Loucy (cell line): Measurements from ENCODE around the gene CAPNS2.

Source experiments
- H2AFZ ChIP-seq: fragments of 200-600 bp; sonication (generic); 2 replicates; pipeline ENCODE4 v1.6.0; 2016; ENCODE audit warnings: antibody characterized with exemption, mild to moderate bottlenecking, low read length, moderate library complexity
- H3F3A ChIP-seq: fragments of 200-600 bp; 2 replicates; pipeline ENCODE4 v1.6.0; 2016; ENCODE audit warnings: antibody characterized with exemption, low read depth, mild to moderate bottlenecking
- H3K27me3 ChIP-seq: fragments of 200-600 bp; sonication (generic); 2 replicates; pipeline ENCODE4 v1.6.1; 2014; ENCODE audit warnings: low read length, mild to moderate bottlenecking; ENCODE audit not compliant: insufficient read depth, poor library complexity, severe bottlenecking
- H3K36me3 ChIP-seq: fragments of 200-600 bp; sonication (generic); 2 replicates; pipeline ENCODE4 v1.6.1; 2016; ENCODE audit warnings: low read length; ENCODE audit not compliant: insufficient read depth
- H3K4me1 ChIP-seq: fragments of 200-600 bp; sonication (generic); 2 replicates; pipeline ENCODE4 v1.5.1; 2014; ENCODE audit warnings: low read length, mild to moderate bottlenecking; ENCODE audit not compliant: insufficient read depth, poor library complexity, severe bottlenecking
- H3K4me2 ChIP-seq: fragments of 200-600 bp; sonication (generic); 2 replicates; pipeline ENCODE4 v1.6.0; 2014; ENCODE audit warnings: antibody characterized with exemption, low read length, low read depth, mild to moderate bottlenecking; ENCODE audit not compliant: poor library complexity, severe bottlenecking
- H3K4me3 ChIP-seq: fragments of 200-600 bp; sonication (generic); 2 replicates; pipeline ENCODE4 v1.5.1; 2014; ENCODE audit warnings: low read length, mild to moderate bottlenecking, mixed read lengths; ENCODE audit not compliant: poor library complexity, severe bottlenecking
- H3K79me2 ChIP-seq: fragments of 200-600 bp; sonication (generic); 2 replicates; pipeline ENCODE4 v1.6.1; 2014; ENCODE audit warnings: low read length; ENCODE audit not compliant: insufficient read depth
- H3K9ac ChIP-seq: fragments of 200-600 bp; sonication (generic); 2 replicates; pipeline ENCODE4 v1.6.0; 2014; ENCODE audit warnings: mild to moderate bottlenecking, low read depth, low read length, moderate library complexity; ENCODE audit not compliant: poor library complexity, severe bottlenecking
- H3K9me2 ChIP-seq: fragments of 200-600 bp; sonication (generic); replicated peaks from 2 replicates; pipeline ENCODE4 v1.6.1; 2016; ENCODE audit warnings: low read depth, low read length, mixed read lengths
- H3K9me3 ChIP-seq: fragments of 200-600 bp; sonication (generic); 2 replicates; pipeline ENCODE4 v1.6.1; 2014; ENCODE audit warnings: mild to moderate bottlenecking, antibody characterized with exemption, low read length, low read depth; ENCODE audit not compliant: insufficient read depth
- H4K20me1 ChIP-seq: fragments of 200-600 bp; sonication (generic); 2 replicates; pipeline ENCODE4 v1.6.0; 2014; ENCODE audit warnings: antibody characterized with exemption, low read length, mild to moderate bottlenecking; ENCODE audit not compliant: insufficient read depth, poor library complexity, severe bottlenecking
- EZH2phosphoT487 ChIP-seq: fragments of 200-600 bp; IDR thresholded peaks from 2 replicates; pipeline ENCODE4 v1.6.1; 2018; ENCODE audit warnings: antibody characterized with exemption, mild to moderate bottlenecking, moderate library complexity, borderline replicate concordance
- TF ChIP-seq, protein P1 (sequence below): fragments of 200-600 bp; sonication (generic); conservative IDR thresholded peaks from 2 replicates; pipeline ENCODE4 v1.5.1; 2014; ENCODE audit warnings: mild to moderate bottlenecking, antibody characterized with exemption, low read length

Gene CAPNS2

DNA sequence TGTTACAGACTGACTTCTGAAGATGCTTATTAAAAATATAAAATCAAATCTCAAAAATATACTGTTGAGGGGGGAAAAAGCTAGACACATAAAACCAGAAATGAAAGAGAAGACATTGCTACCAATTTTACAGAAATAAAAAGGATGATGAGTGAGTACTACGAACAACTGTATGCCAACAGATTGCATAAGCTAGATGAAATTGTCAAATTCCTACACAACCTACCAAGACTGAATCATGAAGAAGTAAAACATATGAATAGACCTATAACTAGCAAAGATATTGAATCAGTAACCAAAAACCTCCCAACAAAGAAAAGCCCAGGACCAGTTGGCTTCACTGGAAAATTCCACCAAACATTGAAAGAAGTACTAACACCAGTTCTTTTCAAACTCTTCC, 3.5 kb upstream of the CAPNS2 start:
- no peaks in the 10 kb centered on the region for H3K36me3 ChIP-seq
- no peaks in the 10 kb centered on the region for H3K9me3 ChIP-seq

DNA sequence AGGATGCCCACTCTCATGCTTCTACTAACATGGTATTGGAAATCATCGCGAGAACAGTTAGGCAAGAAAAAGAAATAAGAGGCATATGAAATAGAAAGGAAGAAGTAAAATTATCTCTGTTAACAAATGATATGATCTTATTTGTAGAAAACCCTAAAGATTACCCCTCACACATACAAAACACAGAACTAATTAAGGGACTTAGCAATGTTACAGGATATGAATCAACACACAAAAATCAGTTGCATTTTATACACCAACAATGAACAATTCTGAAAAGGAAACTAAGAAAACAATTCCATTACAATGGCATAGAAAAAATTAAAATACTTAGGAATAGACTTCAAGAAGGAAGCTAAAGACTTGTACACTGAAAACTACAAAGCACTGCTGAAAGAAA, 2.7 kb upstream of the CAPNS2 start:
- Histone ChIP-seq H3K4me2 (no peak overlapping the region), H3K4me3 (no peak overlapping the region)

More for the DNA sequence above, 3.5 kb upstream of the CAPNS2 start:
- Histone ChIP-seq H3K79me2 (no peaks in the 10 kb centered on the region), H3K9ac (no peak overlapping the region), H3K27me3 (no peaks in the 10 kb centered on the region), H3K4me1 (no peaks in the 10 kb centered on the region), H3K4me3 (no peak overlapping the region), H2AFZ (no peak overlapping the region), H3F3A (no peaks in the 10 kb centered on the region), H3K4me2 (no peak overlapping the region), H3K9me2 (no peaks in the 10 kb centered on the region; the same call in 1 of the 2 replicates), H4K20me1 (no peaks in the 10 kb centered on the region)
- TF ChIP-seq, protein P1, sequence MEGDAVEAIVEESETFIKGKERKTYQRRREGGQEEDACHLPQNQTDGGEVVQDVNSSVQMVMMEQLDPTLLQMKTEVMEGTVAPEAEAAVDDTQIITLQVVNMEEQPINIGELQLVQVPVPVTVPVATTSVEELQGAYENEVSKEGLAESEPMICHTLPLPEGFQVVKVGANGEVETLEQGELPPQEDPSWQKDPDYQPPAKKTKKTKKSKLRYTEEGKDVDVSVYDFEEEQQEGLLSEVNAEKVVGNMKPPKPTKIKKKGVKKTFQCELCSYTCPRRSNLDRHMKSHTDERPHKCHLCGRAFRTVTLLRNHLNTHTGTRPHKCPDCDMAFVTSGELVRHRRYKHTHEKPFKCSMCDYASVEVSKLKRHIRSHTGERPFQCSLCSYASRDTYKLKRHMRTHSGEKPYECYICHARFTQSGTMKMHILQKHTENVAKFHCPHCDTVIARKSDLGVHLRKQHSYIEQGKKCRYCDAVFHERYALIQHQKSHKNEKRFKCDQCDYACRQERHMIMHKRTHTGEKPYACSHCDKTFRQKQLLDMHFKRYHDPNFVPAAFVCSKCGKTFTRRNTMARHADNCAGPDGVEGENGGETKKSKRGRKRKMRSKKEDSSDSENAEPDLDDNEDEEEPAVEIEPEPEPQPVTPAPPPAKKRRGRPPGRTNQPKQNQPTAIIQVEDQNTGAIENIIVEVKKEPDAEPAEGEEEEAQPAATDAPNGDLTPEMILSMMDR = no peak
- TF ChIP-seq EZH2phosphoT487 = no peak

DNA sequence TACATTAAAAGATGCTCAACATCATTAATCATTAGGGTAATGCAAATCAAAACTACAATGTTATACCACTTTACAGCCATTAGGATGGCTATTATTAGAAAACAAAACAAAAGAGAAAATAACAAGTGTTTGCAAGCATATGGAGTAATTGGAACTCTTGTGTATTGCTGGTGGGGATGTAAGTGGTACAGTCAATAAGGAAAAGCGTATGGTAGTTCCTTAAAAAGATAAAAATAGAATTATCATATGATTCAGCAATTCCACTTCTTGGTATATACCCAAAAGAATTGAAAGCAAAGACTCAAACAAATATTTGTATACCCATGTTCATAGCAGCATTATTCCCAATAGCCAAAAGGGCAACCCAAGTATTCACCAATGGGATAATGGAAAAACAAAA, 1.4 kb upstream of the CAPNS2 start:
- Histone ChIP-seq H3K9me3 (no peaks in the 10 kb centered on the region), H3K4me3 (no peak overlapping the region), H3K9me2 (no peaks in the 10 kb centered on the region), H3K9ac (no peak overlapping the region), H3K36me3 (no peaks in the 10 kb centered on the region), H2AFZ (no peak overlapping the region), H3K79me2 (no peaks in the 10 kb centered on the region), H3K27me3 (no peaks in the 10 kb centered on the region), H3K4me2 (no peak overlapping the region), H4K20me1 (no peaks in the 10 kb centered on the region), H3F3A (no peaks in the 10 kb centered on the region), H3K4me1 (peaks cover 7% of the 10 kb centered on the region)
- TF ChIP-seq EZH2phosphoT487 = no peak
- TF ChIP-seq, protein P1 = no peak

More for the DNA sequence above, 2.7 kb upstream of the CAPNS2 start:
- no peaks in the 10 kb centered on the region for H3K36me3 ChIP-seq
- TF ChIP-seq EZH2phosphoT487 = no peak
- TF ChIP-seq, protein P1 = no peak
- no peaks in the 10 kb centered on the region for H3K79me2 ChIP-seq
- H3K9me3 ChIP-seq = no peaks in the 10 kb centered on the region
- H2AFZ ChIP-seq = no peak overlapping the region
- peaks cover 2% of the 10 kb centered on the region for H3K4me1 ChIP-seq
- H3F3A ChIP-seq = no peaks in the 10 kb centered on the region
- no peak overlapping the region for H3K9ac ChIP-seq
- H4K20me1 ChIP-seq = no peaks in the 10 kb centered on the region
- H3K9me2 ChIP-seq = no peaks in the 10 kb centered on the region; the same call in 1 of the 2 replicates
- no peaks in the 10 kb centered on the region for H3K27me3 ChIP-seq
